Endothelial cell (in vitro differentiated cells): ENCODE measurements around the gene FAM193A. TPM values are rescaled to one million over a fixed set of nuclear protein-coding genes. Genes with fewer than 3 reads are reported as not detected.
A peak's percentile ranks its signal among the peaks of the same experiment; 100 is the strongest.

Experiments
- DNase-seq: peaks from one replicate; pipeline ENCODE4 v3.0.0; 2021; ENCODE audit warnings: low spot score
- H3K27ac Mint-ChIP-seq: one replicate; pipeline ENCODE4 v1.8.0; 2021; ENCODE audit warnings: mixed read lengths, inconsistent platforms; ENCODE audit not compliant: unreplicated experiment
- H3K27me3 Mint-ChIP-seq: one replicate; pipeline ENCODE4 v1.8.0; 2021; ENCODE audit warnings: mild to moderate bottlenecking, moderate library complexity, mixed read lengths, inconsistent platforms; ENCODE audit not compliant: unreplicated experiment
- H3K36me3 Mint-ChIP-seq: one replicate; pipeline ENCODE4 v1.8.0; 2021; ENCODE audit warnings: mild to moderate bottlenecking, low read depth, mixed read lengths, inconsistent platforms; ENCODE audit not compliant: unreplicated experiment
- H3K4me1 Mint-ChIP-seq: one replicate; pipeline ENCODE4 v1.8.0; 2021; ENCODE audit warnings: mild to moderate bottlenecking, mixed read lengths, inconsistent platforms; ENCODE audit not compliant: unreplicated experiment
- H3K4me3 Mint-ChIP-seq: one replicate; pipeline ENCODE4 v1.8.0; 2021; ENCODE audit warnings: mild to moderate bottlenecking, mixed read lengths, inconsistent platforms; ENCODE audit not compliant: unreplicated experiment
- H3K9me3 Mint-ChIP-seq: one replicate; pipeline ENCODE4 v1.8.0; 2021; ENCODE audit warnings: mixed read lengths, inconsistent platforms; ENCODE audit not compliant: unreplicated experiment
- total RNA-seq: library from RNA; stranded (reverse); fragmentation: NEBNext Ultra II Directional; extraction: Animal tissue kit (Norgen Biotek cat#: 25700); gene quantifications from one replicate; pipeline ENCODE4 v1.2.1, GENCODE V29; 2021; ENCODE audit not compliant: unreplicated experiment
- TF ChIP-seq, protein P1 (sequence below): fragments of 200-600 bp; sonication (generic); IDR thresholded peaks from one replicate; pipeline ENCODE4 v1.5.0; 2021; ENCODE audit warnings: antibody characterized with exemption; ENCODE audit not compliant: unreplicated experiment

Gene FAM193A
- total RNA-seq, 1 donor from 2014 or later: 33.7 TPM

DNA sequence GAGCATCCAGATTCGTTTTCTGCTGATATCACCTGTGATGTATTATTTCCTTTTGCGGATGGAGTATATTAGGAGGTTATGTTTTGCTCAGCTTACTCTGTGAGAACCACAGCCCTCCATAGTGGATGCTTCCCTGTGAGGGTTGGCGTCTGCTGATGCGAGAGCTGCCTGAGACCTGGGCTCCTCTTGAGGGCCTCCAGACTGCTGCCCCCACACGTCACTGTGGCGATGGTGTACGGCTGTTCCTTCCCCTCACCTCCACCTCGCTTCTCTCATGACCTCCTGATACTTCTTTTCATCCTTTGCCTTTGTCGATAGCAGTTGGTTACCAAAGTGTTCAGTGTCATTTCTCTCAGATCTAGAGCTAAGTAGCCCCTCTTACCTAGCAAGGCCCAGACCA, 148.0 kb downstream of the FAM193A start:
- peaks cover 8% of the 10 kb centered on the region for H3K27me3 Mint-ChIP-seq
- peak overlapping the region; percentile 2 for H3K4me3 Mint-ChIP-seq
- TF ChIP-seq, protein P1, sequence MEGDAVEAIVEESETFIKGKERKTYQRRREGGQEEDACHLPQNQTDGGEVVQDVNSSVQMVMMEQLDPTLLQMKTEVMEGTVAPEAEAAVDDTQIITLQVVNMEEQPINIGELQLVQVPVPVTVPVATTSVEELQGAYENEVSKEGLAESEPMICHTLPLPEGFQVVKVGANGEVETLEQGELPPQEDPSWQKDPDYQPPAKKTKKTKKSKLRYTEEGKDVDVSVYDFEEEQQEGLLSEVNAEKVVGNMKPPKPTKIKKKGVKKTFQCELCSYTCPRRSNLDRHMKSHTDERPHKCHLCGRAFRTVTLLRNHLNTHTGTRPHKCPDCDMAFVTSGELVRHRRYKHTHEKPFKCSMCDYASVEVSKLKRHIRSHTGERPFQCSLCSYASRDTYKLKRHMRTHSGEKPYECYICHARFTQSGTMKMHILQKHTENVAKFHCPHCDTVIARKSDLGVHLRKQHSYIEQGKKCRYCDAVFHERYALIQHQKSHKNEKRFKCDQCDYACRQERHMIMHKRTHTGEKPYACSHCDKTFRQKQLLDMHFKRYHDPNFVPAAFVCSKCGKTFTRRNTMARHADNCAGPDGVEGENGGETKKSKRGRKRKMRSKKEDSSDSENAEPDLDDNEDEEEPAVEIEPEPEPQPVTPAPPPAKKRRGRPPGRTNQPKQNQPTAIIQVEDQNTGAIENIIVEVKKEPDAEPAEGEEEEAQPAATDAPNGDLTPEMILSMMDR: no peak
- H3K4me1 Mint-ChIP-seq: no peaks in the 10 kb centered on the region
- no peak overlapping the region for H3K27ac Mint-ChIP-seq
- H3K9me3 Mint-ChIP-seq: no peaks in the 10 kb centered on the region
- peaks cover 45% of the 10 kb centered on the region for H3K36me3 Mint-ChIP-seq
- no peak for DNase-seq

DNA sequence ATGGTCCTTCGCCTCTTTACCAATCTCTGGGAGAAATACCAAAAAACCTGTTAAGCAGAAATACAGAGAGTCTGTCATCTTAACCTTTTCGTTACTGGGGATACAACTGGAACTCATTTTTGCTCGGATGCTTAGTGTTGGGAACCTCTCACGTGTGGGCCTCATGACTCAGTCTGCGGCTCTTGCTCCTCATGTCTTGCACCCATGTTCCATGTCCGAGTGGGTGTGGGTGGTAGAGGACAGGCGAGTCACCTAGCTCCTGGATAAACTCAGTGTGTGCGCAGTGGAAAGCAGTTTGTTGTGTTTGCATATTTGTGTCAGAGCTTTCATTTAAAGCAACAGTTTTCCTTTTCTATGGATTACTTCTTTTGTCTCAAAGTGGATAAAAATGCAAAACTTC, 149.1 kb downstream of the FAM193A start:
- Mint-ChIP-seq H3K4me3 (no peak overlapping the region), H3K27me3 (peaks cover 8% of the 10 kb centered on the region), H3K9me3 (no peaks in the 10 kb centered on the region), H3K27ac (no peak overlapping the region), H3K36me3 (peaks cover 50% of the 10 kb centered on the region), H3K4me1 (no peaks in the 10 kb centered on the region)
- TF ChIP-seq, protein P1: no peak
- no peak for DNase-seq

DNA sequence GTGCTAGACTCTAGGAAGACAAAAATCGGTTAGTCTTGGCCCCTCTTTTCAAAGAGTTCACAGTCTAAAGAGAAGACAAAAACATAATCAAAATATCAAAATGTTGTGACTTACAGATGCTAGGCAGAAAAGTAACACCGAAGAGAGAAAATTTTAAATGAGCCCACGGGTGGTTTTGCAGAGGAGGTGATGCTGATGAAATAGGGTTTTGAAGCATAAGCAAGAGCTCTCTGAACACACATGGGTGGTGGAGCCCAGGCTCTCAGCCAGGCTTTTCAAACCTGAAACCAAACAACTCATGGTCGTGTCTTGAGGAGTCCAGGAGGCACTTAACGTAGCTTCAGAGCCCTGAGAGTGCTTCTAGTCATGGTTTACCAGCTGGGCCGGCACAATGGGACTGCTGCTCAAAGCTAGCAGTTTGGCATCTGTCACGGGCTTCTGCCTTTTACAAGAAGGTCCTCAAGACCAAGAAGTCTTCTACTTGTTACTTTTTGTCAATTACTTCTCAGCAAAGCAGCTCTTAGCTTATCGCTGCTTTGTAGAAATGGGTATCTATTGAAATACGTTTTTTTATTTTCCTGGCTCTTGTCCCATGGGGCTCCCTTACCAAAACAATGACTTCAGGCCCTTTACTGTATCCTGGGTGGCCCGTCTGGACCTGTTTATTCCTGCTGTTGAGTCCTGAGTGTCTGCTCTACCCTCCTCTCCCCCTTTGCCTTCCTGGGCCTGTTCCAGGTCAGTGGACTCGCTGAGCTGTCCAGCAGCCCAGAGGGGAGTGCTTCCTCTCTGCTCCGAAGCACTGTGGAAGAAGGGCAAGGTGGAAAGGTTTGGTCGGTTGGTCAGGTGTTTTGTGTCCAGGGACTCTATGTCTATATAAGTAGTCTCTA, 150.2 kb downstream of the FAM193A start:
- DNase-seq: no peak
- Mint-ChIP-seq H3K27me3 (peaks cover 12% of the 10 kb centered on the region), H3K27ac (no peak overlapping the region), H3K9me3 (no peaks in the 10 kb centered on the region), H3K4me3 (no peak overlapping the region), H3K36me3 (peaks cover 52% of the 10 kb centered on the region), H3K4me1 (no peaks in the 10 kb centered on the region)
- TF ChIP-seq, protein P1: no peak

DNA sequence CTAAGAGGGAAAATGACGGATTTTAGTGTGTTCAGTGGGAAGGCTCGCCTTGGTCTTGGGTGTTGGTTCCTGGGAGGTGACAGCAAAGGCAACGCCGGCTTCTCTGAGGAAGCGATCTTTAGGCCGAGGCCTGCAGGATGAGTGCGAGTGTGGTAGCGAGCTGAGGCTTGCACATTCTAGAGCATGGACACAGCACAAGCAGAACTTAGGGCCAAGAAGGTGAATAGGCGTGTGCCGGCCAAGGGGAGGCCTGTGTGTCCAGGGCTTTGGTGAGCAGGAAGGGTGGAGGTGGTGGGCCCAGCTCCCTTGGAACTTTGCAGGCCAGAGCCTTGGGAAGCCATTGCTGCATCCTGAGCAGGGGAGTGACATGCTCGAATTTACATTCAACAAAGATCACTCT, 151.8 kb downstream of the FAM193A start:
- H3K9me3 Mint-ChIP-seq: no peaks in the 10 kb centered on the region
- H3K4me1 Mint-ChIP-seq: no peaks in the 10 kb centered on the region
- H3K4me3 Mint-ChIP-seq: peak overlapping the region; percentile 29
- peaks cover 14% of the 10 kb centered on the region for H3K27me3 Mint-ChIP-seq
- H3K36me3 Mint-ChIP-seq: peaks cover 62% of the 10 kb centered on the region
- no peak for DNase-seq
- TF ChIP-seq, protein P1: no peak
- H3K27ac Mint-ChIP-seq: no peak overlapping the region

DNA sequence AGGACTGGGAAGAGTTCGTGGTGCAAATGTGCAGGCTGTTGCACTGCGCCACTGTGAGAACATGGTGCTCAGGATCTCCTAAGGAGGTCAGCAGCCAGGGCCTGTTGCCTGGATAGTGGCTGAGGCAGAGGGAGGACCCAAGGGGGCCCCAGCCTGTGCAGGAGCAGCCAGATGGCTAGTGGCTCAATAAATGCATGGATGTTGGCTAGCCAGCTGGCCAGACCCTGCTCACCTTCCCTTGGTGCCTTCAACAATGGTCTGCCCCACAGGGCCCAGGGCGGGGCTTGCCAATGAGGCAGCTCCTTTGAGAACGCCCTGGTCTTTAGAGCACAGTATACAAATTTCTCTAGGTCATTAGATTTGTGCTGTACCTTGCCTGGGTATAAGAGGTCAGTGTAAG, 152.2 kb downstream of the FAM193A start:
- no peaks in the 10 kb centered on the region for H3K9me3 Mint-ChIP-seq
- H3K27ac Mint-ChIP-seq: no peak overlapping the region
- TF ChIP-seq, protein P1: no peak
- no peak overlapping the region for H3K4me3 Mint-ChIP-seq
- H3K36me3 Mint-ChIP-seq: peaks cover 64% of the 10 kb centered on the region
- DNase-seq: no peak
- no peaks in the 10 kb centered on the region for H3K4me1 Mint-ChIP-seq
- peaks cover 14% of the 10 kb centered on the region for H3K27me3 Mint-ChIP-seq
